Prostate gland (tissue), 2 donors: ENCODE data around the gene PIGW.

Experiments
- CTCF ChIP-seq, 4 experiments: fragments of 200-600 bp in 2 of 4; fragments of 450-650 bp in 2 of 4; sonication (generic) in 2 of 4; IDR thresholded peaks; 1 replicate in 3 of 4; 2 replicates in 1 of 4; pipeline ENCODE4 v1.5.1; 2016 to 2019; ENCODE audit warnings: antibody characterized with exemption in 4 of 4, mild to moderate bottlenecking in 2 of 4, moderate library complexity in 2 of 4
- POLR2A ChIP-seq: fragments of 450-650 bp; IDR thresholded peaks from one replicate; pipeline ENCODE4 v1.6.1; 2016; ENCODE audit warnings: antibody characterized with exemption, mild to moderate bottlenecking
- POLR2AphosphoS5 ChIP-seq: sonication (generic); formaldehyde crosslinking; IDR thresholded peaks from one replicate; pipeline ENCODE4 v1.6.1; 2017; ENCODE audit warnings: antibody characterized with exemption

- no peak for TF ChIP-seq CTCF (IDR thresholded peaks at IDR 0.05)
- no peak for TF ChIP-seq POLR2AphosphoS5
- TF ChIP-seq POLR2A, result no peak
Measured at GRCh38 chr17:36505171-36505570, 29.6 kb upstream of the PIGW start.
